ENCODE measurements around the gene RITA1.

The RITA1 gene

GRCh38 chr12:113155646-113156045 lies 29.9 kb upstream of the RITA1 start:
- no peak for TF ChIP-seq CTCF (IDR thresholded peaks at IDR 0.05; ENCODE audit: insufficient read depth, missing control alignments)
- DNase-seq (ENCODE audit: insufficient read length, low spot score) (no peak), FAIRE-seq (no peak)

GRCh38 chr12:113157218-113157859 lies 28.2 kb upstream of the RITA1 start:
- FAIRE-seq (no peak), DNase-seq (ENCODE audit: insufficient read length, low spot score) (no peak)
- no peak for TF ChIP-seq CTCF (IDR thresholded peaks at IDR 0.05; ENCODE audit: insufficient read depth, missing control alignments)

GRCh38 chr12:113158439-113159203 lies 26.9 kb upstream of the RITA1 start:
- FAIRE-seq: no peak
- no peak for DNase-seq (ENCODE audit: insufficient read length, low spot score)
- TF ChIP-seq CTCF (IDR thresholded peaks at IDR 0.05; ENCODE audit: insufficient read depth, missing control alignments): no peak

- FAIRE-seq (no peak), DNase-seq (ENCODE audit: insufficient read length, low spot score) (no peak)
- no peak for TF ChIP-seq CTCF (IDR thresholded peaks at IDR 0.05; ENCODE audit: insufficient read depth, missing control alignments)
These were observed 25.6 kb upstream of the RITA1 start for GRCh38 chr12:113159937-113160336.

GRCh38 chr12:113161415-113162016 lies 24.0 kb upstream of the RITA1 start:
- no peak for FAIRE-seq

GRCh38 chr12:113162102-113163029 lies 23.2 kb upstream of the RITA1 start:
- FAIRE-seq (no peak), DNase-seq (ENCODE audit: insufficient read length, low spot score) (no peak)
- TF ChIP-seq CTCF (IDR thresholded peaks at IDR 0.05; ENCODE audit: insufficient read depth, missing control alignments): no peak

More at GRCh38 chr12:113161415-113162016, 24.0 kb upstream of the RITA1 start:
- TF ChIP-seq CTCF (IDR thresholded peaks at IDR 0.05; ENCODE audit: insufficient read depth, missing control alignments): no peak
- peak; percentile 95 for DNase-seq (ENCODE audit: insufficient read length, low spot score)
